Neural cell (in vitro differentiated cells): ENCODE data around the gene CYP4Z1. TPM values are rescaled to one million over a fixed set of nuclear protein-coding genes. Genes with fewer than 3 reads are reported as not detected.
"Not testable (repeated sequence)": the region's sequence is repeated elsewhere in the genome, so short reads cannot be mapped to it uniquely, and the experiment has no call there.

ENCODE experiments used
- H2AFZ ChIP-seq: fragments of 200-600, 300-800 bp; sonication (generic), shearing (Covaris generic); 2 replicates; pipeline ENCODE4 v1.6.0; 2014; ENCODE audit warnings: low read depth, mild to moderate bottlenecking, antibody characterized with exemption, low read length, moderate library complexity
- H3F3A ChIP-seq: fragments of 200-600 bp; shearing (Covaris generic); 2 replicates; pipeline ENCODE4 v1.6.1; 2016; ENCODE audit warnings: mild to moderate bottlenecking, moderate library complexity, mixed read lengths, antibody characterized with exemption, low read length; ENCODE audit not compliant: insufficient read depth, poor library complexity, severe bottlenecking
- H3K27ac ChIP-seq: fragments of 200-600, 300-800 bp; sonication (generic), shearing (Covaris generic); 2 replicates; pipeline ENCODE4 v1.5.1; 2014; ENCODE audit warnings: mild to moderate bottlenecking, low read length, moderate library complexity
- H3K27me3 ChIP-seq: fragments of 300-800, 200-600 bp; sonication (generic), shearing (Covaris generic); 2 replicates; pipeline ENCODE4 v1.6.0; 2014; ENCODE audit warnings: mild to moderate bottlenecking, low read depth, low read length, moderate library complexity; ENCODE audit not compliant: insufficient read depth
- H3K36me3 ChIP-seq: fragments of 300-800, 200-600 bp; sonication (generic), shearing (Covaris generic); 2 replicates; pipeline ENCODE4 v1.5.1; 2014; ENCODE audit warnings: mild to moderate bottlenecking, antibody characterized with exemption, low read length, moderate library complexity; ENCODE audit not compliant: insufficient read depth
- H3K4me2 ChIP-seq: fragments of 300-800, 200-600 bp; sonication (generic), shearing (Covaris generic); 2 replicates; pipeline ENCODE4 v1.6.0; 2014; ENCODE audit warnings: mild to moderate bottlenecking, low read length
- H3K4me3 ChIP-seq: fragments of 300-800, 200-600 bp; sonication (generic), shearing (Covaris generic); 2 replicates; pipeline ENCODE4 v1.5.1; 2014; ENCODE audit warnings: mild to moderate bottlenecking, low read length, moderate library complexity
- H3K79me2 ChIP-seq: fragments of 200-600 bp; shearing (Covaris generic); replicated peaks from 2 replicates; pipeline ENCODE4 v1.6.0; 2014; ENCODE audit warnings: mild to moderate bottlenecking, low read length, moderate library complexity; ENCODE audit not compliant: insufficient read depth
- H3K9ac ChIP-seq: fragments of 300-800, 200-600 bp; sonication (generic), shearing (Covaris generic); 2 replicates; pipeline ENCODE4 v1.6.1; 2016; ENCODE audit warnings: mild to moderate bottlenecking, low read length, mixed read lengths
- H3K9me2 ChIP-seq: fragments of 200-600 bp; shearing (Covaris generic); 2 replicates; pipeline ENCODE4 v1.6.1; 2016; ENCODE audit warnings: mild to moderate bottlenecking, low read length, mixed read lengths; ENCODE audit not compliant: insufficient read depth
- H3K9me3 ChIP-seq: fragments of 200-600, 300-800 bp; sonication (generic), shearing (Covaris generic); 2 replicates; pipeline ENCODE4 v1.6.1; 2016; ENCODE audit warnings: mild to moderate bottlenecking, mixed run types, low read length, moderate library complexity, mixed read lengths
- H4K20me1 ChIP-seq: fragments of 200-600 bp; shearing (Covaris generic); 2 replicates; pipeline ENCODE4 v1.6.1; 2016; ENCODE audit warnings: mild to moderate bottlenecking, mixed run types; ENCODE audit not compliant: insufficient read depth
- REST ChIP-seq: IDR thresholded peaks from 2 replicates; pipeline ENCODE4 v1.6.1; 2012; ENCODE audit warnings: borderline replicate concordance
- polyA plus RNA-seq: library from polyadenylated mRNA; depleted of rRNA; stranded (reverse); fragments of >200 nt; gene quantifications from 2 replicates; pipeline ENCODE4 v1.2.3, GENCODE V29; 2014

The CYP4Z1 gene
- polyA plus RNA-seq, 1 donor from 2014 or later = 0.51 TPM

GRCh38 chr1:47147047-47147785 lies 80.2 kb downstream of the CYP4Z1 start:
- H3K9me3 ChIP-seq = no peaks in the 10 kb centered on the region
- no peak overlapping the region for H3K4me2 ChIP-seq
- no peaks in the 10 kb centered on the region for H3K9me2 ChIP-seq
- no peaks in the 10 kb centered on the region for H3K36me3 ChIP-seq
- H4K20me1 ChIP-seq = no peaks in the 10 kb centered on the region
- TF ChIP-seq REST = no peak
- H3K79me2 ChIP-seq = no peaks in the 10 kb centered on the region
- H3F3A ChIP-seq = no peaks in the 10 kb centered on the region
- H3K9ac ChIP-seq = no peak overlapping the region
- H3K27ac ChIP-seq = no peak overlapping the region
- no peak overlapping the region for H3K4me3 ChIP-seq
- no peak overlapping the region for H2AFZ ChIP-seq
- H3K27me3 ChIP-seq = no peaks in the 10 kb centered on the region

GRCh38 chr1:47149162-47149561 lies 82.1 kb downstream of the CYP4Z1 start:
- not testable (repeated sequence) for H3K9me3 ChIP-seq, H3K36me3 ChIP-seq, H3K27ac ChIP-seq, H3K4me2 ChIP-seq, H3K9me2 ChIP-seq, H3F3A ChIP-seq, H4K20me1 ChIP-seq, H3K79me2 ChIP-seq, H2AFZ ChIP-seq, H3K9ac ChIP-seq, H3K27me3 ChIP-seq, H3K4me3 ChIP-seq

GRCh38 chr1:47156457-47156856 lies 89.4 kb downstream of the CYP4Z1 start:
- not testable (repeated sequence) for H3F3A ChIP-seq, H3K36me3 ChIP-seq, H4K20me1 ChIP-seq, H3K9ac ChIP-seq, H3K9me3 ChIP-seq, H3K4me2 ChIP-seq, H3K27me3 ChIP-seq, H3K79me2 ChIP-seq, H2AFZ ChIP-seq, H3K9me2 ChIP-seq, H3K4me3 ChIP-seq, H3K27ac ChIP-seq

GRCh38 chr1:47157957-47158356 lies 90.9 kb downstream of the CYP4Z1 start:
- not testable (repeated sequence) for H2AFZ ChIP-seq, H3K27me3 ChIP-seq, H3K9ac ChIP-seq, H3F3A ChIP-seq, H3K4me3 ChIP-seq, H3K27ac ChIP-seq, H3K4me2 ChIP-seq, H3K9me3 ChIP-seq, H3K79me2 ChIP-seq, H3K9me2 ChIP-seq, H3K36me3 ChIP-seq, H4K20me1 ChIP-seq
